Activated CD4-positive, alpha-beta T cell treated with anti-CD3 and anti-CD28 coated beads for 48 hours (primary cell): ENCODE measurements around the gene MAN1B1.
"Not testable (repeated sequence)": the region's sequence is repeated elsewhere in the genome, so short reads cannot be mapped to it uniquely, and the experiment has no call there.

ENCODE experiments used
- DNase-seq: peaks from one replicate; pipeline ENCODE4 v3.0.0-alpha.2; 2020

The MAN1B1 gene

GRCh38 chr9:137112564-137113384, 26.0 kb downstream of the MAN1B1 start:
- no peak for DNase-seq

GRCh38 chr9:137113385-137114159, 26.8 kb downstream of the MAN1B1 start:
- DNase-seq, result peak; percentile 58

- DNase-seq, result no peak
These were observed 27.4 kb downstream of the MAN1B1 start for GRCh38 chr9:137114220-137114612.

- DNase-seq, result peak; percentile 84
These were observed 28.0 kb downstream of the MAN1B1 start, which contains the start of gene DPP7 for GRCh38 chr9:137114613-137115393. DPP7 (minus strand) TSS chr9:137114733; CDS start chr9:137114713, 20 bp downstream.

GRCh38 chr9:137115394-137116026, 28.7 kb downstream of the MAN1B1 start:
- no peak for DNase-seq

- DNase-seq, result no peak
These were observed 29.3 kb downstream of the MAN1B1 start for GRCh38 chr9:137116027-137116507.

GRCh38 chr9:137116728-137117127, 29.9 kb downstream of the MAN1B1 start:
- DNase-seq, result no peak

GRCh38 chr9:137117269-137117731, 30.5 kb downstream of the MAN1B1 start:
- DNase-seq, result no peak

GRCh38 chr9:137118092-137118603, 31.4 kb downstream of the MAN1B1 start:
- DNase-seq, result not testable (repeated sequence)

- not testable (repeated sequence) for DNase-seq
These were observed 35.4 kb downstream of the MAN1B1 start for GRCh38 chr9:137121927-137122795.

GRCh38 chr9:137122796-137123467, 36.1 kb downstream of the MAN1B1 start:
- not testable (repeated sequence) for DNase-seq

GRCh38 chr9:137123468-137123837, 36.7 kb downstream of the MAN1B1 start:
- no peak for DNase-seq

- DNase-seq, result not testable (repeated sequence)
These were observed 37.2 kb downstream of the MAN1B1 start for GRCh38 chr9:137123952-137124462.

GRCh38 chr9:137126786-137127185, 40.0 kb downstream of the MAN1B1 start:
- DNase-seq, result no peak

GRCh38 chr9:137127301-137128157, 40.7 kb downstream of the MAN1B1 start:
- DNase-seq, result peak; percentile 46

GRCh38 chr9:137128158-137128861, 41.5 kb downstream of the MAN1B1 start:
- DNase-seq, result peak; percentile 54

GRCh38 chr9:137128862-137129455, 42.2 kb downstream of the MAN1B1 start:
- DNase-seq, result peak; percentile 37
